C4-2B (cell line): ENCODE results near the gene CAPG.
A peak's percentile ranks its signal among the peaks of the same experiment; 100 is the strongest.

ENCODE experiments used
- H3K27ac ChIP-seq: fragments of 450-650 bp; 2 replicates; pipeline ENCODE4 v1.5.1; 2017
- CTCF ChIP-seq: fragments of 450-650 bp; conservative IDR thresholded peaks from 2 replicates; pipeline ENCODE4 v1.5.1; 2017; ENCODE audit warnings: mild to moderate bottlenecking
- ZFX ChIP-seq: fragments of 450-650 bp; IDR thresholded peaks from 2 replicates; pipeline ENCODE4 v1.6.1; 2017

The CAPG gene

GRCh38 chr2:85398426-85399182 lies 11.6 kb downstream of the CAPG start:
- no peak for TF ChIP-seq ZFX
- TF ChIP-seq CTCF: no peak
- H3K27ac ChIP-seq: peak overlapping the region; percentile 82

- H3K27ac ChIP-seq: peak overlapping the region; percentile 82
- TF ChIP-seq ZFX (no peak), CTCF (no peak)
These were observed 12.2 kb downstream of the CAPG start for GRCh38 chr2:85397925-85398331.

GRCh38 chr2:85396531-85397470 lies 13.4 kb downstream of the CAPG start:
- peak overlapping the region; percentile 82 for H3K27ac ChIP-seq
- TF ChIP-seq CTCF (no peak), ZFX (no peak)

- no peak for TF ChIP-seq CTCF
- no peak for TF ChIP-seq ZFX
- H3K27ac ChIP-seq: peak overlapping the region; percentile 82
These were observed 14.2 kb downstream of the CAPG start for GRCh38 chr2:85395912-85396475.

- TF ChIP-seq CTCF (no peak), ZFX (no peak)
- H3K27ac ChIP-seq: peak overlapping the region; percentile 82
These were observed 15.2 kb downstream of the CAPG start for GRCh38 chr2:85394976-85395375.

- peak overlapping the region; percentile 82 for H3K27ac ChIP-seq
- TF ChIP-seq ZFX (no peak), CTCF (no peak)
These were observed 15.9 kb downstream of the CAPG start for GRCh38 chr2:85394261-85394681.
